Smooth muscle cell of the brain vasculature (primary cell): ENCODE data around the gene BABAM2.

Experiments
- DNase-seq: peaks from one replicate; pipeline ENCODE4 v3.0.0-alpha.2; 2012; ENCODE audit warnings: low read depth, low spot score

BABAM2 gene

DNA sequence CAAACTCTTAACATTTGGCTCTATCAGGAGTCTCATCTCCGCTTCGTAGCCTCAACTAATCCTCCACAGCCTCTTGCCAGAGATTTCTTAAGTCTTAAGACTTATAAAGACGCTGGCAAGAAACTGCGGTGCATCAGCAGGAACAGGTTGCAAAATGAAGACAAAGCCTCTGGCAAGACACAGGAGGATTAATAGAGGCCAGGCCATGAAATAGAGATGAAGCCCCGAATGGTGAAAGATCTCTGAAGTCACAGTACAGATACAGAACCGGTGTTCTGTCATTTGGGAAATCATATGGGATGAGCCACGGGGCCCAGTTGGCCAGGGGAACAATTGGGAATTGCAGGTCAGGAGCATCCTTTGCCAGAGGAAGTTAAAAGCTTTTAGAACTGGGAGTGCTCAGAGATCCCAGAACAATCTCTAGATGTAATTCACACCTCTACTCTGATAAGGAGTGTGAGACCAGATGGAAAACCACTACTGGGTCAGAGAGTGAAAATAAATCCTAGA lies 311.2 kb downstream of the BABAM2 start:
- no peak for DNase-seq

DNA sequence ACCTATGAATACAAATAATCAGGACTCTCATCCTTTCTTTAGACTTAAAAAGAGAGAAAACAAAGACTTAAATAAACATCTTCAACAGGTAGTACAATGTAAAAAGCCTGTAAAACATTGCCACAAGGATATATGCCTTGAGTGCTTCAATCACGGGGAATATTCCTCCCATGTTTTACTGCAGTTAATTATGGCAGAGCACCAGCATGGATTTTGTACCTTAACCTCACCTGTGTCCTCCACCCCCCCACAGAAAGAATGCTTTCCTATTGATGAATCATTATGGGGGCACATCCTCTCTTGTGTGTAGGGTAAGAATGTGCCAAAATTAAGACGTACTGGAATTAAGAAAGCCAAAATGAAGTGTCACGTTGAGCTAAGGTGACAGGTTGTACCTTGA lies 312.2 kb downstream of the BABAM2 start:
- no peak for DNase-seq

- peak; percentile 12 for DNase-seq
These were observed 316.2 kb downstream of the BABAM2 start for GRCh38 chr2:28206762-28207161.

DNA sequence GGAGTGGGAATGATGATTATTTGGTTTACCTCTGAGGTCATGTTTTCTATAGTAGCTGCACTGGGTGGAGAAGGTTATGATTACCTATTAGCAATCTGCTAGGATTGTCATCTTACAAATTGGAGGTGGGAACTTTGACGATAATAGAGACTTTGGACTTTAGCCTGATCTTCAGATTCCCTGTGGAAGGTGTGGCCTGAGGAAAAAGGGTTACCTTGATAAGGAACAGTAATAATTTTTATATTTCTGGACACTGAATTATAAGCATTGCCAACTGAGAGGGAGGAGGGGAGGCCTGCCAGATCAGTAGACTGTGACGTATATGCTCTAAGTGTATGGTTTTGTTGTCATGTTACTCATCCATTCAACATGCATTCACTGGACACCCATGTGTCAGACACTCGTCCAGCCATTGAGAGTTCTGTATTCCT lies 318.7 kb downstream of the BABAM2 start:
- DNase-seq: no peak

- DNase-seq: no peak
These were observed 319.3 kb downstream of the BABAM2 start for GRCh38 chr2:28209864-28210263.

GRCh38 chr2:28210535-28210934 lies 320.0 kb downstream of the BABAM2 start:
- no peak for DNase-seq

- no peak for DNase-seq
These were observed 325.8 kb downstream of the BABAM2 start for GRCh38 chr2:28216331-28216730.

- no peak for DNase-seq
These were observed 326.7 kb downstream of the BABAM2 start for GRCh38 chr2:28217042-28217740.

- no peak for DNase-seq
These were observed 328.6 kb downstream of the BABAM2 start for GRCh38 chr2:28219138-28219537.

DNA sequence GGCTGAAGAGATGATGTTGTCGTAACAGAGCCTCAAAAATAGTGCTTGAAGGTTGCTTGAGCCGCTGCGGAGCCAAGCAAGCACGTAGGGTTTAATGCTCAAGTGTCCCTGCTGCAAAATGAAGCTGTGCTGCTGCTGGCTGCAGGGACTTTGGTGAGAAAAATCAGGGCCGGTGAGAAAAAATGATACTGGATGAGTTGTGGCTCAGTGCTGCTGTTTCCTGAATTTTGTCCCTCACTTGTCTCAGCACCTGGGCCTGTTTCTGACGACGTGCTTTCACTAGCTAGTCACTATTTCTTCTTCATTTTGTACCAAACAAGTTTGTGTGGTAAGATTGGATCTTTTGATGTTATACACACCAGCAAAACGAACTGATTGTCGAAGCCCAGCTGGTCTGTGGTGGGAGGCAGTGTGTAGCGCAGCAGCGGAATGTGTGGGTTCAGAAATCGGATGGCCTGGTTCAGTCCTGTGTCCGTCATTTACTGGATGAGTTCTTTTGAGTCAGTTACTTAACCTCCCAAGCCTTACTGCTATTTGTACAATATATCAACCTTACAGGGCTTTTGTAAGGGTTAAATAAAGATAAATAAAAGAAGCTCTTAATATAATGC lies 329.3 kb downstream of the BABAM2 start:
- no peak for DNase-seq

GRCh38 chr2:28224648-28225472 lies 334.3 kb downstream of the BABAM2 start:
- peak; percentile 36 for DNase-seq

DNA sequence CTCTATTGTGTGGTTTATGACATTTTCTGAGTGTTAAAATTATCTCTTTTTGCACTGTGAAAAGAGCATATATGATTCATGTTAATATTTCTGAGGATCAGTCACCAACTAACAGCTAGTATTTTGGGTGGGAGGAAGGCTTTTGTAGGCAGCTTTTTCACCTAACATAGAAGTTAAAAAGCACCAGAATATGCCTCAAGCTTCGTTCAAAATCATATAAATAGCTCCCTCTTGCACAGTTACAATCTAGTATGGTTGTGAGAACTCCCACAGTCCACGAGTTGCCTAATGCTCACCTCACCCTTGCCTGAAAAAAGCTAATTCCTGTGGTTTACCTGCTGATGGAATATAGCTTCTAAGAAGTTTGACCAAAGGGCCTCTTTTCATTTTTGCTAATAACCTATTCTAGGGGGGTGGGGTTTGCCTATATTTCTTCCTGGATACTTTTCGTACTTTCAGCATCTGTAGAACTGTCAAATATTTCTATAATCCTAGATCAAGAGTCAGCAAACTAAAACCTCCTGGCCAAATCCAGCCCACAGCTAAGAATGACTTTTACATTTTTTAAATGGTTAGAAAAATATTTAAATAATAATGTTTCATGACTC lies 335.0 kb downstream of the BABAM2 start:
- DNase-seq: no peak

DNA sequence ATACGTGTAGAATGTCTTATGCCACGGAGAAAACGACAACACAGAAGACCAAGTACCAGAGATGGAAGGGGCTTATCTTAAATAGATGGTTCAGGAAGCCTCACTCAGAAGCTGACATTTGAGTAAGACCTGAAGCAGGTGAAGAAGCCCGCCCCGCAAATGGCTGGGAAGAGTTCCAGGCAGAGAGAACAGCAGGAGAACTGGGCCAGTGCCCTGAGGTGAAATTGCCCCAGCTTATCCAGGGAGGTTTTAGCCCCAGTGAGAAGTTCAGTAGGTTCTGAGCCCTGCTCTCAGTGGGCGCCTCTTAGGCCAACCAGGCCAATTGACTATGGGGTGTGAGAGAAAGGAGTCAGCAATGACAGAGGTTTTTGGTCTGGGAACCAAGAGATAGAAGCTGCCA lies 336.0 kb downstream of the BABAM2 start:
- no peak for DNase-seq

DNA sequence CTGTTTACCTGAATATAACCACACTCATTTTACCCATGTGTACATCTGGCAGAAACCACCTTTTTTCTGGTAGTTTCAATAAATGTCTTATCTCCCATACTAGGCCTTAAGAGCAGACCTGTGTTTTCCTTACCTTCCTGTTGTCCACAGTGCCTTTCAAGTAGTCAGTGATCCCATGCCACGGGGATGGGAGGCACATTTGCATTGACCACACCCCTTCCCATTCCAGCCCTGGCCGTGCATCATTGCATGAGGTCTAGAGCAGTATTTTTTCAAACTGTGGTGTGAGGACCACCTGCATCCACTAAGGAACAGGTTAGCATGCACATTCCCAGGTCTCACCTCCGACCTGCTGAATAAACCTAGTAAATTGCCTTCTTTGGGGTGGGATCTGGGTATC lies 337.0 kb downstream of the BABAM2 start:
- no peak for DNase-seq

GRCh38 chr2:28228434-28228995 lies 338.0 kb downstream of the BABAM2 start:
- DNase-seq: no peak

DNA sequence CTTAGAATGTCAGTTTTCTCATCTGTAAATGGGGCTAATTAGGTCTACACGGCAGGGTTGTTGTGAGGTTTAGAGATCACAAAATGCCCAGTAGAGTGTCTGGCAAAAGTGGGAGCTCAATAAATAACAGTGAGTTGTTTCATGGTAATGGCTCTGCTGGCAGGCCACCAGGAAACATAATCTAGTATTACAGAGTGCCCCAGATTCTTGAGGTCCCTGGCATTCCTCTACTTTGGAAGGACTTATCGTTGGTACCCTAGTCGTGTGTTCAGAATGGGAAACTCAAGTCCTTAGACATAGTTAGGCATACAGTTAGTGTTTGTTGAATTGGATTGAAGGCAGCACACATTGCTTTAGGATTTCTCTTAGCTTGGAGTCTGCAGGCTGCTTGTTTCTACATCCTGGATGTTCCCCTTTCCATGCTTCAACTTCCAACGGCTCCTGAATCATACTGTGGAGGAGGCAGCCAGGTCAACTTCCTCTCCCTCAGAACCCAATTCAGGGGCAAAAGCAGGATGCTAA lies 340.6 kb downstream of the BABAM2 start:
- DNase-seq: no peak

DNA sequence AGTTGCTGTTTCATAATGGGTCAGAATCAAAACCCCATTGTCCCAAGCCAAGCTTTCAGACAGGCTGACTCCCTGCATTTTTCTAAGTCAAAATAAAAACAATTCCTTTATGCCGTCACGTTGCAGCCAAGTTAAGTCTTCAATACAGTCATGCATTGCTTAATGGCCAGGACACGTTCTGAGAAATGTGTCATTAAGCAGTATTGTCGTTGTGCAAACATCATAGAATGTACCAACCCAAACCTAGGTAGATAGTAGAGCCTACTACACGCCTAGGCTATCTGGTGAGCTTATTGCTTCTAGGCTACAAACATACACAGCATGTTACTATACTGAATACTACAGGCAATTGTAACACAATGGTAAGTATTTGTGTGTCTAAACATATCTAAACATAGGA lies 341.8 kb downstream of the BABAM2 start:
- no peak for DNase-seq

DNA sequence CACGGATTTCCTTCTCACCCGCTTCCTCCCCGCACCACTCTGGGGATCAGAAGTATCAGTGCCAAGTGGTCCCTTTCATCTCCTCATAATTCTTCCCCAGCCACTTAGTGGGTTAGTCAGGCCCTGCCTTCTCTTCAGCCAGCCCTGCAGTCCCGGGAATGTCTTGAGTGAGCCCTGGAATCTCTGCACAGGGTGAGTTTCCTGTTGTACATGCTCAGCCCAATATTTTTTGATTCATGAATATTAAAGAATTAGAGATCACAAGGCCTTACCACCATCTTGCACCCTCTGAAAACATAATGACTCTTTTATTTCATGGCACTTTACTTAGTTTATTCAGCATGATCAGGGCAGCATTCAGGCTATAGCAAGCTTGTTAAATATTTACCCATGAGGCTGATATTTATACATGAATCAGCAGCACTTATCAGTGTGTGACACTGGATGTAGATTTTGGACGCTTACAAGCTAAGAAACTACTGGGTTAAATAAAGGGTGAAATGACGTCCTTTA lies 342.7 kb downstream of the BABAM2 start:
- no peak for DNase-seq

- no peak for DNase-seq
These were observed 344.3 kb downstream of the BABAM2 start for GRCh38 chr2:28234807-28235206.

DNA sequence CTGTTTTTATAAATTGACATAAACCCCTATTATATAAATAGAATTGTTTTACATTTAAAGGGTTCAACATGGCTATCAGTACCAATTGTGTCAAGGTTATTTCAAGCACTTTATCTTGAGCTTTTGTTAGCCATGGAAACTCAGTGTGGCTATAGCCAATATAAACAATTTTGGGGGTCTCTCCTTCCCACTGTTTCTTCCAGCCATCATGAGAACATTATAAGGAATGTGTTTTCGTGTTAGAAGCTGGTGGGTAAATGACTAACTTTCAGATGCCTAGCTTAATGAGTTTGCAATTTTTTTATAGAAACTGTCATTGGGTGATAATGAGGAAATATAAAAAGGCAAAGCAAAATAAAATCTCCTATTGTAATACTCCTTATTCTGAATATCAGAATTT lies 348.7 kb downstream of the BABAM2 start:
- no peak for DNase-seq

- DNase-seq: no peak
These were observed 350.4 kb downstream of the BABAM2 start for GRCh38 chr2:28240937-28241336.
